HCT116 (cell line): ENCODE data around the gene RBBP6.

Experiments used
- EGR1 ChIP-seq: IDR thresholded peaks from 2 replicates; pipeline ENCODE4 v1.6.1; 2012; ENCODE audit warnings: low read depth
- EZH2 ChIP-seq: fragments of 200-600 bp; sonication (generic); IDR thresholded peaks from 2 replicates; pipeline ENCODE4 v1.6.1; 2017; ENCODE audit warnings: antibody characterized with exemption, mixed run types
- EZH2phosphoT487 ChIP-seq: fragments of 200-600 bp; IDR thresholded peaks from 2 replicates; pipeline ENCODE4 v1.6.1; 2018; ENCODE audit warnings: antibody characterized with exemption, borderline replicate concordance
- FOSL1 ChIP-seq: IDR thresholded peaks from 2 replicates; pipeline ENCODE4 v1.6.1; 2012; ENCODE audit warnings: low read depth
- POLR2A ChIP-seq: IDR thresholded peaks from 2 replicates; pipeline ENCODE4 v1.7.0; 2011; ENCODE audit warnings: borderline replicate concordance; ENCODE audit not compliant: insufficient read depth, insufficient read length; ENCODE audit errors: extremely low read depth
- SIN3A ChIP-seq: IDR thresholded peaks from 2 replicates; pipeline ENCODE4 v1.6.1; 2012; ENCODE audit warnings: low read depth
- SRF ChIP-seq: IDR thresholded peaks from 2 replicates; pipeline ENCODE4 v1.6.1; 2012; ENCODE audit warnings: low read depth
- TCF7L2 ChIP-seq: IDR thresholded peaks from 2 replicates; pipeline ENCODE4 v1.7.0; 2011; ENCODE audit warnings: borderline replicate concordance, inconsistent platforms; ENCODE audit not compliant: insufficient read depth, insufficient read length; ENCODE audit errors: extremely low read depth
- ZFX ChIP-seq: fragments of 450-650 bp; IDR thresholded peaks from 2 replicates; pipeline ENCODE4 v1.6.1; 2017
- ZNF274 ChIP-seq: fragments of 200-500 bp; sonication (Bioruptor generic); IDR thresholded peaks from 2 replicates; pipeline ENCODE4 v1.6.1; 2014; ENCODE audit warnings: mild to moderate bottlenecking, low read depth, low read length, inconsistent platforms
- TF ChIP-seq, protein P1 (sequence below), 3 experiments: fragments of 200-600 bp in 1 of 3; sonication (generic) in 1 of 3; IDR thresholded peaks in 2 of 3; conservative IDR thresholded peaks in 1 of 3; 2 replicates each; pipeline ENCODE4 v1.5.1; 2012 to 2017; ENCODE audit warnings: low read depth in 2 of 3, low read length in 2 of 3, antibody characterized with exemption in 1 of 3, borderline replicate concordance in 1 of 3, control low read depth in 1 of 3, mild to moderate bottlenecking in 1 of 3, mixed read lengths in 1 of 3, mixed run types in 1 of 3, moderate library complexity in 1 of 3; ENCODE audit not compliant: insufficient read depth in 1 of 3
- TF ChIP-seq, protein P2 (sequence below): IDR thresholded peaks from 2 replicates; pipeline ENCODE4 v1.6.1; 2011; ENCODE audit warnings: mild to moderate bottlenecking, low read length, moderate library complexity; ENCODE audit not compliant: insufficient replicate concordance; ENCODE audit errors: extremely low read depth
- TF ChIP-seq, protein P3 (sequence below): IDR thresholded peaks from 2 replicates; pipeline ENCODE4 v1.6.1; 2012; ENCODE audit warnings: low read depth

DNA sequence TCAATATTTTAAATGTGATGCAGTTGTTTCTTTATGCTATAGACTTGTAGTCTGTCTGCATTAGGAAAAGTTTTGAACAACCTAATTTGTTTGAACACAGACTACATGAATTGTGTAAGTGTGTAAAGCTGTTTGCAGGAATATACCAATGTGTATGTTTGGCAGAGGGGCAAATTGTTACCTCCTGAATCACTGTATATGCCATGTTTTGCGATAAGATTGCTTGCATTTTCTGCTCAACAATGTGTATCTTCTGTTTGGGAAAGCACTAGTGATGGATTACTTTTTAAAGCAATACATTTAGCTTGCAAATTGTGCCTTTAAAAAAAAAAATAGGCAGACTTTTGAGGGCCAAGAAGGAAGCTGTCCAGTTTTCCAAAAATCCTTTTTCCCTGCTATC is 14.6 kb downstream of the RBBP6 start:
- TF ChIP-seq, protein P1, sequence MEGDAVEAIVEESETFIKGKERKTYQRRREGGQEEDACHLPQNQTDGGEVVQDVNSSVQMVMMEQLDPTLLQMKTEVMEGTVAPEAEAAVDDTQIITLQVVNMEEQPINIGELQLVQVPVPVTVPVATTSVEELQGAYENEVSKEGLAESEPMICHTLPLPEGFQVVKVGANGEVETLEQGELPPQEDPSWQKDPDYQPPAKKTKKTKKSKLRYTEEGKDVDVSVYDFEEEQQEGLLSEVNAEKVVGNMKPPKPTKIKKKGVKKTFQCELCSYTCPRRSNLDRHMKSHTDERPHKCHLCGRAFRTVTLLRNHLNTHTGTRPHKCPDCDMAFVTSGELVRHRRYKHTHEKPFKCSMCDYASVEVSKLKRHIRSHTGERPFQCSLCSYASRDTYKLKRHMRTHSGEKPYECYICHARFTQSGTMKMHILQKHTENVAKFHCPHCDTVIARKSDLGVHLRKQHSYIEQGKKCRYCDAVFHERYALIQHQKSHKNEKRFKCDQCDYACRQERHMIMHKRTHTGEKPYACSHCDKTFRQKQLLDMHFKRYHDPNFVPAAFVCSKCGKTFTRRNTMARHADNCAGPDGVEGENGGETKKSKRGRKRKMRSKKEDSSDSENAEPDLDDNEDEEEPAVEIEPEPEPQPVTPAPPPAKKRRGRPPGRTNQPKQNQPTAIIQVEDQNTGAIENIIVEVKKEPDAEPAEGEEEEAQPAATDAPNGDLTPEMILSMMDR (IDR thresholded peaks at IDR 0.05 in 2 of 3, conservative IDR thresholded peaks at IDR 0.05 in 1 of 3; ENCODE audit: borderline replicate concordance in 1 of 3, insufficient read depth in 1 of 3, low read depth in 2 of 3, low read length in 2 of 3), result no peak
- TF ChIP-seq ZFX (no peak), EGR1 (no peak), TCF7L2 (no peak), POLR2A (no peak), ZNF274 (no peak), EZH2phosphoT487 (no peak), SRF (no peak), EZH2 (no peak), SIN3A (no peak), FOSL1 (no peak)
- TF ChIP-seq, protein P2, sequence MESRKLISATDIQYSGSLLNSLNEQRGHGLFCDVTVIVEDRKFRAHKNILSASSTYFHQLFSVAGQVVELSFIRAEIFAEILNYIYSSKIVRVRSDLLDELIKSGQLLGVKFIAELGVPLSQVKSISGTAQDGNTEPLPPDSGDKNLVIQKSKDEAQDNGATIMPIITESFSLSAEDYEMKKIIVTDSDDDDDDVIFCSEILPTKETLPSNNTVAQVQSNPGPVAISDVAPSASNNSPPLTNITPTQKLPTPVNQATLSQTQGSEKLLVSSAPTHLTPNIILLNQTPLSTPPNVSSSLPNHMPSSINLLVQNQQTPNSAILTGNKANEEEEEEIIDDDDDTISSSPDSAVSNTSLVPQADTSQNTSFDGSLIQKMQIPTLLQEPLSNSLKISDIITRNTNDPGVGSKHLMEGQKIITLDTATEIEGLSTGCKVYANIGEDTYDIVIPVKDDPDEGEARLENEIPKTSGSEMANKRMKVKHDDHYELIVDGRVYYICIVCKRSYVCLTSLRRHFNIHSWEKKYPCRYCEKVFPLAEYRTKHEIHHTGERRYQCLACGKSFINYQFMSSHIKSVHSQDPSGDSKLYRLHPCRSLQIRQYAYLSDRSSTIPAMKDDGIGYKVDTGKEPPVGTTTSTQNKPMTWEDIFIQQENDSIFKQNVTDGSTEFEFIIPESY, result no peak
- TF ChIP-seq, protein P3, sequence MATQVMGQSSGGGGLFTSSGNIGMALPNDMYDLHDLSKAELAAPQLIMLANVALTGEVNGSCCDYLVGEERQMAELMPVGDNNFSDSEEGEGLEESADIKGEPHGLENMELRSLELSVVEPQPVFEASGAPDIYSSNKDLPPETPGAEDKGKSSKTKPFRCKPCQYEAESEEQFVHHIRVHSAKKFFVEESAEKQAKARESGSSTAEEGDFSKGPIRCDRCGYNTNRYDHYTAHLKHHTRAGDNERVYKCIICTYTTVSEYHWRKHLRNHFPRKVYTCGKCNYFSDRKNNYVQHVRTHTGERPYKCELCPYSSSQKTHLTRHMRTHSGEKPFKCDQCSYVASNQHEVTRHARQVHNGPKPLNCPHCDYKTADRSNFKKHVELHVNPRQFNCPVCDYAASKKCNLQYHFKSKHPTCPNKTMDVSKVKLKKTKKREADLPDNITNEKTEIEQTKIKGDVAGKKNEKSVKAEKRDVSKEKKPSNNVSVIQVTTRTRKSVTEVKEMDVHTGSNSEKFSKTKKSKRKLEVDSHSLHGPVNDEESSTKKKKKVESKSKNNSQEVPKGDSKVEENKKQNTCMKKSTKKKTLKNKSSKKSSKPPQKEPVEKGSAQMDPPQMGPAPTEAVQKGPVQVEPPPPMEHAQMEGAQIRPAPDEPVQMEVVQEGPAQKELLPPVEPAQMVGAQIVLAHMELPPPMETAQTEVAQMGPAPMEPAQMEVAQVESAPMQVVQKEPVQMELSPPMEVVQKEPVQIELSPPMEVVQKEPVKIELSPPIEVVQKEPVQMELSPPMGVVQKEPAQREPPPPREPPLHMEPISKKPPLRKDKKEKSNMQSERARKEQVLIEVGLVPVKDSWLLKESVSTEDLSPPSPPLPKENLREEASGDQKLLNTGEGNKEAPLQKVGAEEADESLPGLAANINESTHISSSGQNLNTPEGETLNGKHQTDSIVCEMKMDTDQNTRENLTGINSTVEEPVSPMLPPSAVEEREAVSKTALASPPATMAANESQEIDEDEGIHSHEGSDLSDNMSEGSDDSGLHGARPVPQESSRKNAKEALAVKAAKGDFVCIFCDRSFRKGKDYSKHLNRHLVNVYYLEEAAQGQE, result no peak
